NT2/D1 (cell line): ENCODE data around the gene GRWD1.

Source experiments
- SUZ12 ChIP-seq: IDR thresholded peaks from 2 replicates; pipeline ENCODE4 v1.6.1; 2011; ENCODE audit not compliant: insufficient read length, insufficient read depth; ENCODE audit errors: extremely low read depth
- YY1 ChIP-seq: IDR thresholded peaks from 2 replicates; pipeline ENCODE4 v1.6.1; 2011; ENCODE audit not compliant: insufficient read length, insufficient read depth
- ZNF274 ChIP-seq: IDR thresholded peaks from 2 replicates; pipeline ENCODE4 v1.6.1; 2011; ENCODE audit warnings: mild to moderate bottlenecking, low read depth, low read length

- no peak for TF ChIP-seq YY1
- TF ChIP-seq ZNF274, result no peak
- no peak for TF ChIP-seq SUZ12
Measured at GRCh38 chr19:48475369-48476068, 29.7 kb downstream of the GRWD1 start.
